Keratinocyte (primary cell): ENCODE data around the gene PYROXD2.

Experiments used
- EZH2 ChIP-seq: IDR thresholded peaks from one replicate; pipeline ENCODE4 v1.6.1; 2012; ENCODE audit warnings: inconsistent platforms, mild to moderate bottlenecking, low read length, moderate library complexity
- TF ChIP-seq, protein P1 (sequence below), 3 experiments: IDR thresholded peaks in 1 of 3; conservative IDR thresholded peaks in 1 of 3; optimal IDR thresholded peaks in 1 of 3; 2 replicates in 2 of 3; 3 replicates in 1 of 3; pipeline versions ENCODE3 to v1.5.1; 2011; ENCODE audit warnings: low read length in 3 of 3, mild to moderate bottlenecking in 3 of 3, moderate library complexity in 2 of 3, control low read depth in 1 of 3, inconsistent platforms in 1 of 3; ENCODE audit not compliant: insufficient read depth in 2 of 3; ENCODE audit errors: extremely low read depth in 1 of 3

DNA sequence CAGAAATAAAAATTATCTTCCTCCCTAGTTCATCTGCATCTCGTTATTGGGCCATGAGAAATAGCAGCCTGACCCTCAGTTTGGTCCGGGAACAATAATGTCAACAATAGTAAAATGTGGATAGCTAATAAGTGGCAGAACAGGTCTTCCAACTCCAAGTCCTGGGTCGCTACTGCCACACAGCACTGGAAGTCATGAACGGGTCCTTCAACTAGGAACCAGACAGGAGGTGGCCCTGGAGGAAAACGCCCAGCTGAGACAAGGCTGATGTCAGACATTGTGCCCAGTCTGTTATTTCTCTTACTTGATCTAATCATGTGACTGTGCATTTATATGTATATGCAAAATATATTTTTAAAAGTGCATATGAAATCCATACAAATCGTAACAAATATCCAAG lies 51.8 kb downstream of the PYROXD2 start:
- TF ChIP-seq, protein P1, sequence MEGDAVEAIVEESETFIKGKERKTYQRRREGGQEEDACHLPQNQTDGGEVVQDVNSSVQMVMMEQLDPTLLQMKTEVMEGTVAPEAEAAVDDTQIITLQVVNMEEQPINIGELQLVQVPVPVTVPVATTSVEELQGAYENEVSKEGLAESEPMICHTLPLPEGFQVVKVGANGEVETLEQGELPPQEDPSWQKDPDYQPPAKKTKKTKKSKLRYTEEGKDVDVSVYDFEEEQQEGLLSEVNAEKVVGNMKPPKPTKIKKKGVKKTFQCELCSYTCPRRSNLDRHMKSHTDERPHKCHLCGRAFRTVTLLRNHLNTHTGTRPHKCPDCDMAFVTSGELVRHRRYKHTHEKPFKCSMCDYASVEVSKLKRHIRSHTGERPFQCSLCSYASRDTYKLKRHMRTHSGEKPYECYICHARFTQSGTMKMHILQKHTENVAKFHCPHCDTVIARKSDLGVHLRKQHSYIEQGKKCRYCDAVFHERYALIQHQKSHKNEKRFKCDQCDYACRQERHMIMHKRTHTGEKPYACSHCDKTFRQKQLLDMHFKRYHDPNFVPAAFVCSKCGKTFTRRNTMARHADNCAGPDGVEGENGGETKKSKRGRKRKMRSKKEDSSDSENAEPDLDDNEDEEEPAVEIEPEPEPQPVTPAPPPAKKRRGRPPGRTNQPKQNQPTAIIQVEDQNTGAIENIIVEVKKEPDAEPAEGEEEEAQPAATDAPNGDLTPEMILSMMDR (optimal IDR thresholded peaks at IDR 0.05 in 1 of 3, IDR thresholded peaks at IDR 0.05 in 1 of 3, conservative IDR thresholded peaks at IDR 0.05 in 1 of 3; ENCODE audit: extremely low read depth in 1 of 3, insufficient read depth in 2 of 3, low read length in 3 of 3), result no peak
- TF ChIP-seq EZH2, result no peak
